Gastroesophageal sphincter (tissue), 4 donors: ENCODE results near the gene ZNF335. TPM values are rescaled to one million over a fixed set of nuclear protein-coding genes. Genes with fewer than 3 reads are reported as not detected.

Experiments
- ATAC-seq: fragments of 150-250 bp; one replicate; pipeline ENCODE4 v1.9.1; 2016; ENCODE audit warnings: mild to moderate bottlenecking, moderate library complexity
- H3K27ac ChIP-seq, 4 donors: fragments of 200-600 bp; sonication (generic) in 3 of 4; 1 replicate in 3 of 4; 2 replicates in 1 of 4; pipeline ENCODE4 v1.5.1; 2016 to 2019
- H3K27me3 ChIP-seq: fragments of 200-600 bp; sonication (generic); one replicate; pipeline ENCODE4 v1.5.1; 2019
- H3K36me3 ChIP-seq, 2 donors: fragments of 200-600 bp; sonication (generic); one replicate each; pipeline ENCODE4 v1.5.1; 2019; ENCODE audit warnings: control low read depth in 1 of 2
- H3K4me1 ChIP-seq, 3 donors: fragments of 200-600 bp; sonication (generic); 1 replicate in 2 of 3; 2 replicates in 1 of 3; pipeline ENCODE4 v1.5.1; 2016 to 2019; ENCODE audit warnings: control low read depth in 2 of 3
- H3K4me3 ChIP-seq, 2 donors: fragments of 200-600 bp; sonication (generic); one replicate each; pipeline ENCODE4 v1.5.1; 2019; ENCODE audit warnings: mild to moderate bottlenecking in 1 of 2, moderate library complexity in 1 of 2
- H3K9me3 ChIP-seq, 3 donors: fragments of 200-600 bp; sonication (generic); one replicate each; pipeline ENCODE4 v1.5.1; 2017 to 2019; ENCODE audit warnings: control low read depth in 2 of 3
- CTCF ChIP-seq, 4 experiments: fragments of 200-600 bp in 2 of 4; fragments of 450-650 bp in 2 of 4; sonication (generic) in 1 of 4; IDR thresholded peaks; one replicate each; pipeline ENCODE4 v1.5.1; 2017 to 2019; ENCODE audit warnings: antibody characterized with exemption in 4 of 4, mild to moderate bottlenecking in 2 of 4, moderate library complexity in 2 of 4
- EP300 ChIP-seq: sonication (generic); formaldehyde crosslinking; IDR thresholded peaks from one replicate; pipeline ENCODE4 v1.6.1; 2017; ENCODE audit warnings: antibody characterized with exemption, mild to moderate bottlenecking
- POLR2A ChIP-seq, 2 donors: fragments of 450-650 bp; IDR thresholded peaks; one replicate each; pipeline ENCODE4 v1.6.1; 2017; ENCODE audit warnings: antibody characterized with exemption in 2 of 2, mild to moderate bottlenecking in 2 of 2, moderate library complexity in 1 of 2
- POLR2AphosphoS5 ChIP-seq: sonication (generic); formaldehyde crosslinking; IDR thresholded peaks from one replicate; pipeline ENCODE4 v1.6.1; 2017; ENCODE audit warnings: antibody characterized with exemption
- WGBS, 2 donors: methylation state at CpG; one replicate each; pipeline ENCODE4 v1.1.5; 2018; ENCODE audit warnings: low coverage in 1 of 2; 5-methylcytosine and 5-hydroxymethylcytosine counted together
- total RNA-seq, 4 donors: library from RNA; depleted of rRNA; stranded (reverse); fragments of >200 nt; gene quantifications; one replicate each; pipeline ENCODE4 v1.1.0, GENCODE V29; 2016

ZNF335 gene
- total RNA-seq, 4 donors from 2014 or later, result 7.5 to 17.9 (median 16.5) TPM

- no peaks in the 10 kb centered on the region for H3K36me3 ChIP-seq
- H3K4me3 ChIP-seq, result no peak overlapping the region
- H3K27me3 ChIP-seq, result peaks cover 95% of the 10 kb centered on the region
- H3K27ac ChIP-seq, result no peak overlapping the region
- H3K4me1 ChIP-seq, result no peaks in the 10 kb centered on the region
- TF ChIP-seq POLR2A (IDR thresholded peaks at IDR 0.05) (no peak), EP300 (no peak), POLR2AphosphoS5 (no peak), CTCF (IDR thresholded peaks at IDR 0.05) (no peak)
- no peak for ATAC-seq
- WGBS, 2 donors, result 80 to 83% methylated on average over 1 to 2 of the region's 5 CpGs
- no peaks in the 10 kb centered on the region for H3K9me3 ChIP-seq
Measured at GRCh38 chr20:46001498-46001897, 29.5 kb upstream of the ZNF335 start.

- H3K9me3 ChIP-seq, result no peaks in the 10 kb centered on the region
- H3K27ac ChIP-seq, result no peak overlapping the region
- peaks cover 95% of the 10 kb centered on the region for H3K27me3 ChIP-seq
- TF ChIP-seq EP300 (no peak), POLR2AphosphoS5 (no peak), POLR2A (IDR thresholded peaks at IDR 0.05) (no peak), CTCF (IDR thresholded peaks at IDR 0.05) (no peak)
- H3K4me1 ChIP-seq, result no peaks in the 10 kb centered on the region
- H3K4me3 ChIP-seq, result no peak overlapping the region
- ATAC-seq, result no peak
- 0 to 35% methylated on average over 1 to 10 of the region's 16 CpGs for WGBS, 2 donors
- no peaks in the 10 kb centered on the region for H3K36me3 ChIP-seq
Measured at GRCh38 chr20:46000262-46000996, 28.4 kb upstream of the ZNF335 start.

- 50 to 94% methylated on average over 1 to 2 of the region's 4 CpGs for WGBS, 2 donors
- no peaks in the 10 kb centered on the region for H3K9me3 ChIP-seq
- no peaks in the 10 kb centered on the region for H3K36me3 ChIP-seq
- no peak for ATAC-seq
- no peak overlapping the region for H3K4me3 ChIP-seq
- H3K27me3 ChIP-seq, result peaks cover 95% of the 10 kb centered on the region
- H3K4me1 ChIP-seq, result no peaks in the 10 kb centered on the region
- TF ChIP-seq EP300 (no peak), POLR2AphosphoS5 (no peak), CTCF (IDR thresholded peaks at IDR 0.05) (no peak), POLR2A (IDR thresholded peaks at IDR 0.05) (no peak)
- H3K27ac ChIP-seq, result no peak overlapping the region
Measured at GRCh38 chr20:45999557-46000261, 27.7 kb upstream of the ZNF335 start.

- no peaks in the 10 kb centered on the region for H3K9me3 ChIP-seq
- whole genome bisulfite sequencing, 2 donors, result 64% methylated on average over 4 of the region's 4 CpGs; no CpG with 5 or more reads in 1 of the 2 donors
- H3K27me3 ChIP-seq, result peaks cover 95% of the 10 kb centered on the region
- no peaks in the 10 kb centered on the region for H3K36me3 ChIP-seq
- ATAC-seq, result no peak
- H3K27ac ChIP-seq, result no peak overlapping the region
- no peaks in the 10 kb centered on the region for H3K4me1 ChIP-seq
- no peak overlapping the region for H3K4me3 ChIP-seq
- no peak for TF ChIP-seq POLR2A (IDR thresholded peaks at IDR 0.05)
- no peak for TF ChIP-seq CTCF (IDR thresholded peaks at IDR 0.05)
- TF ChIP-seq POLR2AphosphoS5, result no peak
- TF ChIP-seq EP300, result no peak
Measured at GRCh38 chr20:45998761-45999160, 26.8 kb upstream of the ZNF335 start.

GRCh38 chr20:45998337-45998736, 26.3 kb upstream of the ZNF335 start:
- H3K36me3 ChIP-seq, result no peaks in the 10 kb centered on the region
- H3K4me1 ChIP-seq, result no peaks in the 10 kb centered on the region
- ATAC-seq, result peak; percentile 57
- H3K4me3 ChIP-seq, result no peak overlapping the region
- no peak for TF ChIP-seq EP300
- TF ChIP-seq POLR2A (IDR thresholded peaks at IDR 0.05), result no peak
- no peak for TF ChIP-seq CTCF (IDR thresholded peaks at IDR 0.05)
- TF ChIP-seq POLR2AphosphoS5, result no peak
- H3K27me3 ChIP-seq, result peaks cover 95% of the 10 kb centered on the region
- no peak overlapping the region for H3K27ac ChIP-seq
- 17 to 48% methylated on average over 1 to 2 of the region's 2 CpGs for WGBS, 2 donors
- no peaks in the 10 kb centered on the region for H3K9me3 ChIP-seq
